Activated CD4-positive, alpha-beta T cell treated with anti-CD3 and anti-CD28 coated beads, Interleukin-2, amount 10 ng/mL, durations not matched to agents 24 days and 14 days (primary cell): ENCODE data around the gene PTPRT. TPM values are rescaled to one million over a fixed set of nuclear protein-coding genes. Genes with fewer than 3 reads are reported as not detected.

Experiments used
- DNase-seq: peaks from one replicate; pipeline ENCODE4 v3.0.0; 2022
- H3K27ac Mint-ChIP-seq: one replicate; pipeline ENCODE4 v1.8.0; 2022; ENCODE audit warnings: mild to moderate bottlenecking, mixed read lengths
- H3K27me3 Mint-ChIP-seq: one replicate; pipeline ENCODE4 v1.8.0; 2022; ENCODE audit warnings: mixed read lengths
- H3K36me3 Mint-ChIP-seq: one replicate; pipeline ENCODE4 v1.8.0; 2022; ENCODE audit warnings: low read depth, mild to moderate bottlenecking, mixed read lengths
- H3K4me1 Mint-ChIP-seq: one replicate; pipeline ENCODE4 v1.8.0; 2021; ENCODE audit warnings: mixed read lengths
- H3K4me3 Mint-ChIP-seq: one replicate; pipeline ENCODE4 v1.8.0; 2022; ENCODE audit warnings: mild to moderate bottlenecking, moderate library complexity, mixed read lengths
- H3K9me3 Mint-ChIP-seq: one replicate; pipeline ENCODE4 v1.8.0; 2021; ENCODE audit warnings: mixed read lengths
- intact Hi-C: fragments of 100-400 bp; cut with micrococcal nuclease; formaldehyde crosslinking; loops from one replicate; pipeline ENCODE4 v1.15.1; 2023
- total RNA-seq: library from RNA; stranded (reverse); gene quantifications from 2 replicates; pipeline ENCODE4 v1.2.3, GENCODE V29; 2022

PTPRT gene
- total RNA-seq, 1 donor from 2014 or later = not detected

GRCh38 chr20:42846784-42847490, 342.8 kb downstream of the PTPRT start:
- no peak for DNase-seq
- Mint-ChIP-seq H3K36me3 (no peaks in the 10 kb centered on the region), H3K4me3 (no peak overlapping the region), H3K4me1 (no peaks in the 10 kb centered on the region), H3K27ac (no peak overlapping the region), H3K27me3 (no peaks in the 10 kb centered on the region), H3K9me3 (peaks cover 4% of the 10 kb centered on the region)
- intact Hi-C loops = no loop called here

DNA sequence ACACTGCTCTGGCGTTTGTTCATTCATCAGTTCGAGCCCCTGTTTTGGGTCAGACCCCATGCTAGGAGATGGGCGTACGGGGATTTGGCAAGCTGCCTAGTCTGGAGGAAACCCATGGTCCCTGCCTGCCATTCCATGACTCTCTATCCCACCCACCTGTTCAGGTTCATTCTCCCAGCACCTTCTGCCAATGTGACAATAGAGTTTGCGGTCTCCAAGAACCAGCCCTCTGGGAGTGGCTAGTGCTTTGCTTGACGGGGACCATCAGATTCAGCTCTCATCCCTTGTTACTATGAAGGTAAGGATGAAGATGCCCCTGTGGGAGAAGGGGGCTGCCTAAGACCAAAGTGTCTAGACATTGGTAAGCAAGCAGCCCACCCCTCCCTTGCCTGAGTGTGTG, 345.0 kb downstream of the PTPRT start:
- H3K4me1 Mint-ChIP-seq = no peaks in the 10 kb centered on the region
- no peak overlapping the region for H3K27ac Mint-ChIP-seq
- peaks cover 4% of the 10 kb centered on the region for H3K9me3 Mint-ChIP-seq

DNA sequence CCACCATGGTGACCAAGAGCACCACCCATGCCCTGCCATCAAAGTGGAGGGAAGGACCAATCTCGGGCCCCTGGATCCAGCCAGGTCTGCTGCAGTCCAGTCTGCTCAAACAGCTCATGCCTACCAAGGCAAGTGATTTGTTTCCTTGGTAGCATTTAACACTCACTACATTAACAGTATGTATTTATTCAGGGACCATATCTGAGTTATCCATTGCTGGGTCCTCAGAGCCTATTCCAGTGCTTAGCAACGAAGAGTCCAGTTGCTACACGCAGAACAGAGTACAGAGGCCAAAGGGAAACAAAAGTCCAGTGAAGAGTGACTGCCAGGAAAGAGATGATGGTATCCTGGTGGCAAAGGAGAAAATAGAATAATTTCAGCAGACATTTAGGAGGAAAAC, 352.2 kb downstream of the PTPRT start:
- Mint-ChIP-seq H3K27ac (no peak overlapping the region), H3K27me3 (no peaks in the 10 kb centered on the region), H3K36me3 (no peaks in the 10 kb centered on the region), H3K4me3 (no peak overlapping the region), H3K4me1 (no peaks in the 10 kb centered on the region), H3K9me3 (no peaks in the 10 kb centered on the region)
- no peak for DNase-seq
- intact Hi-C loops = no loop called here

More for the DNA sequence above, 345.0 kb downstream of the PTPRT start:
- Mint-ChIP-seq H3K4me3 (no peak overlapping the region), H3K27me3 (no peaks in the 10 kb centered on the region), H3K36me3 (no peaks in the 10 kb centered on the region)
- intact Hi-C loops = no loop called here
- DNase-seq = no peak

DNA sequence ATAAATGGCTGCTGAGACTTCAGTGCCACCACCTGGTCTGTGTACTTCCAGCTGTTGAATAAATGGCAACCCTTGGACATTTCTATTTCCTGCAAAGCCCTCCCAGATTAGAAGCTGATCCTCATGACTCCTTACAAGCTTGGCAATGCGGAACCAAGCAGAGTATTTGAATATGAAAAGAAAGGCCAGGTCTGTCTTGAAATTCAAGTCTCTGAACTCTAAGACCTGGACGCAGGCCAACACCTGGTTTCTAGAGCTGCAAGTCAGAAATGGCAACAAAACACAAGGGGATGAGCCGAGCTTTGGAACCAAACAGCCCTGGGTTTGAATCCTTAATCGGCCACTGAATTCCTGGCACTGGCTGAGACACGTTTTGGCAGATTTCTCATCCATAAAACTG, 353.4 kb downstream of the PTPRT start:
- no peaks in the 10 kb centered on the region for H3K4me1 Mint-ChIP-seq
- no peaks in the 10 kb centered on the region for H3K27me3 Mint-ChIP-seq
- no peak for DNase-seq
- H3K9me3 Mint-ChIP-seq = peaks cover 6% of the 10 kb centered on the region
- no peak overlapping the region for H3K4me3 Mint-ChIP-seq
- H3K27ac Mint-ChIP-seq = no peak overlapping the region
- no peaks in the 10 kb centered on the region for H3K36me3 Mint-ChIP-seq
- intact Hi-C loops = no loop called here

GRCh38 chr20:42807876-42808275, 381.8 kb downstream of the PTPRT start:
- Mint-ChIP-seq H3K27ac (no peak overlapping the region), H3K4me1 (no peaks in the 10 kb centered on the region), H3K4me3 (no peak overlapping the region), H3K27me3 (no peaks in the 10 kb centered on the region), H3K36me3 (no peaks in the 10 kb centered on the region), H3K9me3 (peaks cover 3% of the 10 kb centered on the region)
- intact Hi-C loops = no loop called here
- no peak for DNase-seq

GRCh38 chr20:42795111-42795695, 394.5 kb downstream of the PTPRT start:
- Mint-ChIP-seq H3K4me3 (no peak overlapping the region), H3K36me3 (no peaks in the 10 kb centered on the region), H3K27me3 (no peaks in the 10 kb centered on the region), H3K27ac (no peak overlapping the region), H3K4me1 (no peaks in the 10 kb centered on the region), H3K9me3 (no peaks in the 10 kb centered on the region)
- DNase-seq = no peak
- intact Hi-C loops = no loop called here

DNA sequence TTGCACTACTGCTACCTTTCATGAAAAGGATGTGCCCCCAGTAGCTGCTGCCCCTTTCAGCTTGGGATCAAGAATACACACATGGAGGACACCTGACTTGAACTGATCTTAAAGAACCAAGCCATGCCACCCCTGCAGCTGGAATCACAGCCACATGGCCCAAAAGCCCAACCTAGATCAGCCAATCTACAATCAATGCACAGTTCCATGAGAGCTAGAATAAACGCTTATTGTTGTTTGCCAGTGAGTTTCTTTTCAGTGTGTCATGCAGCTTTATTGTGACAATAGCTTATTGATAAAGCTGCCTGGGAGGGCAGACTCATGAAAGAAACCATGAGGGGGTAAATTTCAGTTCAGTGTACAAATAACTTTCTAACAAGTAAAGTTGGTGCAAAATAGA, 397.7 kb downstream of the PTPRT start:
- intact Hi-C loops = no loop called here
- Mint-ChIP-seq H3K4me1 (no peaks in the 10 kb centered on the region), H3K27me3 (no peaks in the 10 kb centered on the region), H3K4me3 (no peak overlapping the region), H3K27ac (no peak overlapping the region), H3K9me3 (no peaks in the 10 kb centered on the region), H3K36me3 (no peaks in the 10 kb centered on the region)
- no peak for DNase-seq

DNA sequence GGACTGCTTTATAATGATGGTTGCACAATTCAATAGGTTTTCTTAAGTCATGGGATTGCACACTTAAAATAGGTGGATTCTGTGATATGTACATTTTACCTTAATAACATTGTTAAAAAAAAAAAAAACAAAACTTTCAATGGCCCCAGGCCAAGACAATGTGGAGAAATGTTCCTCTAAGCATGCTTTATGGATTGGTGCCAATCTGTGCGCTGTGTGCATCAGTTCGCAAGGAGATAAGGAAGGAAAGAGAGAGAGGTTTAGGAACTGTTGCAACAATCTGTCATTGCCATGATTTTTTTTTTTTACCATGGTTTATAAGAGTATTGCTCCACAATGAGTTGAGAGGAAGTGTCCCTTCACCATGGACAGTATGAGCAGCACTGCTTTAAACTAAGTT, 399.6 kb downstream of the PTPRT start:
- intact Hi-C loops = no loop called here
- H3K4me3 Mint-ChIP-seq = no peak overlapping the region
- no peaks in the 10 kb centered on the region for H3K9me3 Mint-ChIP-seq
- no peaks in the 10 kb centered on the region for H3K27me3 Mint-ChIP-seq
- no peaks in the 10 kb centered on the region for H3K4me1 Mint-ChIP-seq
- DNase-seq = no peak
- no peaks in the 10 kb centered on the region for H3K36me3 Mint-ChIP-seq
- H3K27ac Mint-ChIP-seq = no peak overlapping the region

- no peak for DNase-seq
- H3K27me3 Mint-ChIP-seq = no peaks in the 10 kb centered on the region
- H3K9me3 Mint-ChIP-seq = no peaks in the 10 kb centered on the region
- no peaks in the 10 kb centered on the region for H3K36me3 Mint-ChIP-seq
- H3K27ac Mint-ChIP-seq = no peak overlapping the region
- H3K4me1 Mint-ChIP-seq = no peaks in the 10 kb centered on the region
- intact Hi-C loops = no loop called here
- no peak overlapping the region for H3K4me3 Mint-ChIP-seq
These were observed 401.0 kb downstream of the PTPRT start for GRCh38 chr20:42788707-42789106.

- intact Hi-C loops = no loop called here
- no peak for DNase-seq
These were observed 404.7 kb downstream of the PTPRT start for GRCh38 chr20:42785041-42785440.

GRCh38 chr20:42779216-42779615, 410.5 kb downstream of the PTPRT start:
- DNase-seq = no peak
- peaks cover 5% of the 10 kb centered on the region for H3K9me3 Mint-ChIP-seq
- H3K27ac Mint-ChIP-seq = no peak overlapping the region
- H3K4me3 Mint-ChIP-seq = no peak overlapping the region
- no peaks in the 10 kb centered on the region for H3K4me1 Mint-ChIP-seq
- intact Hi-C loops = no loop called here
- no peaks in the 10 kb centered on the region for H3K27me3 Mint-ChIP-seq
- H3K36me3 Mint-ChIP-seq = no peaks in the 10 kb centered on the region

More at GRCh38 chr20:42785041-42785440, 404.7 kb downstream of the PTPRT start:
- Mint-ChIP-seq H3K9me3 (peaks cover 5% of the 10 kb centered on the region), H3K4me1 (no peaks in the 10 kb centered on the region), H3K4me3 (no peak overlapping the region), H3K27me3 (no peaks in the 10 kb centered on the region), H3K36me3 (no peaks in the 10 kb centered on the region), H3K27ac (no peak overlapping the region)

- intact Hi-C loops = no loop called here
- no peak for DNase-seq
- peaks cover 5% of the 10 kb centered on the region for H3K9me3 Mint-ChIP-seq
- H3K4me3 Mint-ChIP-seq = no peak overlapping the region
- H3K27me3 Mint-ChIP-seq = no peaks in the 10 kb centered on the region
- no peaks in the 10 kb centered on the region for H3K36me3 Mint-ChIP-seq
- H3K4me1 Mint-ChIP-seq = no peaks in the 10 kb centered on the region
- H3K27ac Mint-ChIP-seq = no peak overlapping the region
These were observed 413.8 kb downstream of the PTPRT start for GRCh38 chr20:42775866-42776265.

- no peak for DNase-seq
- intact Hi-C loops = no loop called here
- H3K27ac Mint-ChIP-seq = no peak overlapping the region
- H3K4me3 Mint-ChIP-seq = no peak overlapping the region
- no peaks in the 10 kb centered on the region for H3K4me1 Mint-ChIP-seq
- no peaks in the 10 kb centered on the region for H3K36me3 Mint-ChIP-seq
- peaks cover 4% of the 10 kb centered on the region for H3K9me3 Mint-ChIP-seq
- H3K27me3 Mint-ChIP-seq = no peaks in the 10 kb centered on the region
These were observed 414.7 kb downstream of the PTPRT start for GRCh38 chr20:42775037-42775436.

GRCh38 chr20:42763015-42763414, 426.7 kb downstream of the PTPRT start:
- H3K27me3 Mint-ChIP-seq = no peaks in the 10 kb centered on the region
- H3K4me3 Mint-ChIP-seq = no peak overlapping the region
- DNase-seq = no peak
- no peak overlapping the region for H3K27ac Mint-ChIP-seq
- H3K9me3 Mint-ChIP-seq = no peaks in the 10 kb centered on the region
- intact Hi-C loops = no loop called here
- no peaks in the 10 kb centered on the region for H3K4me1 Mint-ChIP-seq
- H3K36me3 Mint-ChIP-seq = no peaks in the 10 kb centered on the region

- DNase-seq = no peak
- Mint-ChIP-seq H3K9me3 (no peaks in the 10 kb centered on the region), H3K27ac (no peak overlapping the region), H3K4me3 (no peak overlapping the region), H3K36me3 (no peaks in the 10 kb centered on the region), H3K4me1 (no peaks in the 10 kb centered on the region), H3K27me3 (no peaks in the 10 kb centered on the region)
- intact Hi-C loops = no loop called here
These were observed 432.7 kb downstream of the PTPRT start for GRCh38 chr20:42756991-42757390.
